Neuron (in vitro differentiated cells): Measurements from ENCODE around the gene GYG2.

ENCODE experiments used
- H2AFZ ChIP-seq: one replicate; pipeline ENCODE4 v1.6.1; 2013; ENCODE audit warnings: low read depth, mild to moderate bottlenecking, inconsistent platforms, low read length, moderate library complexity
- H3K27me3 ChIP-seq: one replicate; pipeline ENCODE4 v1.6.1; 2013; ENCODE audit warnings: low read length; ENCODE audit not compliant: insufficient read depth
- H3K36me3 ChIP-seq: one replicate; pipeline ENCODE4 v1.6.1; 2013; ENCODE audit warnings: low read length; ENCODE audit not compliant: insufficient read depth
- H3K4me1 ChIP-seq: one replicate; pipeline ENCODE4 v1.6.1; 2013; ENCODE audit warnings: low read length; ENCODE audit not compliant: insufficient read depth
- H3K4me3 ChIP-seq: 2 replicates; pipeline ENCODE4 v1.5.1; 2013; ENCODE audit warnings: mild to moderate bottlenecking, low read length, moderate library complexity
- H3K9me3 ChIP-seq: one replicate; pipeline ENCODE4 v1.6.1; 2013; ENCODE audit warnings: low read length

Gene GYG2

DNA sequence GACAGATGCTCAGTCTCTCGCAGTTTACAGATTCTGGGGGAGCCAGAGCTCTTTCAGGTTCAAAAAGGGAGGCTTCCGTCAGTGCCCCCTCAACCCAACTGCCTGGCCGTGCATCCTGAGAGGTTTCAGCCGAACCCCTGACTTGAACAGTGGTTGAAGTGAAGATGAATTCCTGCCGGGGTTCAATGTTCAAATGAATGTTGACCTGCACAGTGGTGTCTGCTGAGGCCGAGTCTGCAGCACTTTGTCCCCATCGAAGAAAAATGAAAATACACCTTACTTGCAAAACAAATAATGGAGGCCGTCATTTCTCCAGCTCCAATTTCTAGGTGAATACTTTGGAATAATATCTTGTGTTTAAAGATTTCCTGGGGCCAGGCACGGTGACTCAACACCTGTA lies 33.7 kb downstream of the GYG2 start:
- Histone ChIP-seq H3K27me3 (no peaks in the 10 kb centered on the region), H3K4me3 (no peak overlapping the region), H3K9me3 (peaks cover 15% of the 10 kb centered on the region), H2AFZ (no peak overlapping the region), H3K4me1 (no peaks in the 10 kb centered on the region), H3K36me3 (peaks cover 83% of the 10 kb centered on the region)

DNA sequence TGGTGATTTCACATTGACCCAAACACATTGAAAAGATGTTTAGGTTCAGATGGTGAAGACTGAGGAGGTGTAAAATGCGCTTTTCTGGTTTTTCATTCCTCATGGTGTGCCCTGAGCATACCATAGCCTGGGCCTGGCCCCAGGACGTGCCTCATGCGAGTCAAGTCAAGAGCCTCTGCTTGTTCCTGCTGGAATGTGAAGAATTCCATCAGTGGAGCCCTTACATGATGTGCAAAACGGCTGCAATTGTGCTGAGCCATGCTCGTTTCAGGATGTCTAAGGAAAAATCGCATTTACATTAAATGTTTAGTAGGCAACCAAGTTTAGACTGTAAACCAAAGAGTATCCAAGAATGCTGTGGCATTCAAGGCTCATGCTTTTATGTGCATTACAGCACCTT lies 34.9 kb downstream of the GYG2 start:
- Histone ChIP-seq H3K36me3 (peaks cover 76% of the 10 kb centered on the region), H2AFZ (no peak overlapping the region), H3K4me3 (no peak overlapping the region), H3K27me3 (no peaks in the 10 kb centered on the region), H3K4me1 (no peaks in the 10 kb centered on the region), H3K9me3 (peaks cover 24% of the 10 kb centered on the region)

GRCh38 chrX:2867206-2867605 lies 38.5 kb downstream of the GYG2 start:
- Histone ChIP-seq H3K27me3 (no peaks in the 10 kb centered on the region), H3K36me3 (peaks cover 65% of the 10 kb centered on the region)

GRCh38 chrX:2870650-2871049 lies 41.9 kb downstream of the GYG2 start:
- peaks cover 41% of the 10 kb centered on the region for H3K9me3 ChIP-seq
- peaks cover 45% of the 10 kb centered on the region for H3K36me3 ChIP-seq
- H3K27me3 ChIP-seq: no peaks in the 10 kb centered on the region
- peaks cover 4% of the 10 kb centered on the region for H3K4me1 ChIP-seq
- no peak overlapping the region for H2AFZ ChIP-seq
- H3K4me3 ChIP-seq: no peak overlapping the region

More at GRCh38 chrX:2867206-2867605, 38.5 kb downstream of the GYG2 start:
- Histone ChIP-seq H2AFZ (no peak overlapping the region), H3K4me1 (peaks cover 4% of the 10 kb centered on the region), H3K4me3 (no peak overlapping the region), H3K9me3 (peaks cover 35% of the 10 kb centered on the region)

DNA sequence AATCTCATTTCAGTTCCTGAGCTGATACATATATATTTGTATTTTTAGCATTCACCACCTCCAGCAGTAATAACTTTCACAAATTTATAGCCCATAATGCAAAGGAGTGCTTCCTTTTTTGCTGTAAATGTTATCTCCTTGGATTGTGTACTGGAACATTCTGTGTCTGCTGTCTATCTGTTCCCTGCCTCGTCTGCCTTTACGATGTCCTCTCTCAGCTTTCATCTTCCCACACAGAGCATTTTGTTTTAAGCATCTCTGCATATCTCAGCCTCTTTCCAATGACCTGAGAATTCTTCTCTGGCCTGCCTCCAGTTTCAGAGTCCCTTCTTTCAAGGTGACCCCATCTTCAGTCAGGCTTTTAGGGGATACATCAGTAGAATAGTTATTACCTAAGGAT lies 43.1 kb downstream of the GYG2 start:
- H3K4me3 ChIP-seq: no peak overlapping the region
- H3K9me3 ChIP-seq: peaks cover 36% of the 10 kb centered on the region
- H3K4me1 ChIP-seq: peaks cover 4% of the 10 kb centered on the region
- peaks cover 34% of the 10 kb centered on the region for H3K36me3 ChIP-seq
- H2AFZ ChIP-seq: no peak overlapping the region
- no peaks in the 10 kb centered on the region for H3K27me3 ChIP-seq

DNA sequence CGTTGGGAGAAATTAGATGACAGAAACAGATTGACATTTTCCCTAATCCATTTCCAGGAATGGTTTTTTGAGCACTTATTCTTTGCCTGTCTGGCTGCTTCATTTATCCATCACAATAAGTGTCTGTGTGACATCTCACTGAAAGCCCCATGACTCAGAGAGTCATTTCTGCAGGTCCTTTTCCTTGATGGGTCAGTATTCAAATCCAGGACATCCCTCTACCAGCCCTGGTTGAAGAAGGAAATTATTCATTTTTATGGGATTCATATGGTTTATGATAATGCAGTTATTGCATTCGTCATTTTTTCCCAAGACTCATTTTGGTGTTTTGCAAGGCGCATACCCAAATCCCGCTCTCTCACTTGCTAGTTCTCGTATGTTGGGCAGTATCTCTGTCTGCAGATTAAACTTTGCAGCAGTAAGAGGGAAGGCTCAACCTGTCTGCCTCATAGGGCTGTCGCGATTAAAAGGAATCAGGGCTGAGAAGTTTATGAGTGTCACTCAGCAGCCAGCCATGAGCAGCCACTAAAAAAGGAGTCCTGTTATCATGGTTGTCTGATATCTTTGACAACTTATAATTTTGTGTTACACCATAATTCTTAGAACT lies 44.0 kb downstream of the GYG2 start:
- H3K4me3 ChIP-seq: no peak overlapping the region
- peaks cover 35% of the 10 kb centered on the region for H3K36me3 ChIP-seq
- no peak overlapping the region for H2AFZ ChIP-seq
- no peaks in the 10 kb centered on the region for H3K27me3 ChIP-seq
- H3K4me1 ChIP-seq: peaks cover 4% of the 10 kb centered on the region
- peaks cover 29% of the 10 kb centered on the region for H3K9me3 ChIP-seq

- H3K4me1 ChIP-seq: peaks cover 4% of the 10 kb centered on the region
- no peaks in the 10 kb centered on the region for H3K27me3 ChIP-seq
- no peak overlapping the region for H2AFZ ChIP-seq
- H3K36me3 ChIP-seq: peaks cover 31% of the 10 kb centered on the region
- H3K4me3 ChIP-seq: no peak overlapping the region
- peaks cover 19% of the 10 kb centered on the region for H3K9me3 ChIP-seq
These were observed 45.7 kb downstream of the GYG2 start for GRCh38 chrX:2874222-2875135.

DNA sequence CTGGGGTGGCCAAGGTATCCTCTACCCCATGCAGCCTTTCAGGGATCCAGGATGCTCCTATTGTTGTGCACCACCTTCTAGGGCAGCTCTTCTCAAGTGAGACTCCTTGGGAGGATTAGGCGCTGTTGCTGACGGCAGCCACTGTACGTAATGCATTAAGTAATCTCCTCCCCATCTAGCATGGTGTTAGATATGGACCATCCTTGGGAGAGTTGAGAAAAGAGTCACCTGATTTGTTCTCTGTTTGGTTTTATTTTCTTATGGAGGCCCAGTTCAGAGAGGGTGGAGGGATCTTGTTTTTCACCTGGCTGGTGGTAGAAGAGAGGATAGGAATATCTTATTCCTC lies 46.4 kb downstream of the GYG2 start:
- Histone ChIP-seq H3K27me3 (no peaks in the 10 kb centered on the region), H3K9me3 (peaks cover 16% of the 10 kb centered on the region), H3K4me3 (no peak overlapping the region), H3K4me1 (peaks cover 4% of the 10 kb centered on the region), H3K36me3 (peaks cover 31% of the 10 kb centered on the region), H2AFZ (no peak overlapping the region)

GRCh38 chrX:2875798-2876399 lies 47.2 kb downstream of the GYG2 start:
- Histone ChIP-seq H3K4me3 (no peak overlapping the region), H3K9me3 (peaks cover 16% of the 10 kb centered on the region), H2AFZ (no peak overlapping the region), H3K27me3 (no peaks in the 10 kb centered on the region), H3K4me1 (peaks cover 4% of the 10 kb centered on the region), H3K36me3 (peaks cover 34% of the 10 kb centered on the region)

DNA sequence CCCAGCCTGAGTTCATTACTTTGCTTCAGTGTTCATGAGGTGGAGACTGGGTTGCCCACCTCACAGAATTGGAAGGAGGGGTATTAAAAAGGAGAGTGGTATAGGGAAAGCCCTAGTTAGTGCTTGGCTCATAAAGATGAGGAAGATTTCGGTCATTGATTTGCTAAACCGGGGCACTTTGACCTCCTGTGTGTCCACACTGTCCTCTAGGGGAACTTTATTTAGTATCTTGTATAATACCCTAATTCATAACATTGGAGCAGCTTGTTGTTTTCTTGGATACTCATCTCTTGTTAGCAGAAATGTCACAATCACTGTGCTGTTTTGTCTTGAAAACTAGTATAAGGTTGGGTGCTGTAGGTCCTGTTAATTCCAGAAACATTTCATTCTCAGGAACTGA lies 49.8 kb downstream of the GYG2 start:
- peaks cover 24% of the 10 kb centered on the region for H3K9me3 ChIP-seq
- no peaks in the 10 kb centered on the region for H3K4me1 ChIP-seq

DNA sequence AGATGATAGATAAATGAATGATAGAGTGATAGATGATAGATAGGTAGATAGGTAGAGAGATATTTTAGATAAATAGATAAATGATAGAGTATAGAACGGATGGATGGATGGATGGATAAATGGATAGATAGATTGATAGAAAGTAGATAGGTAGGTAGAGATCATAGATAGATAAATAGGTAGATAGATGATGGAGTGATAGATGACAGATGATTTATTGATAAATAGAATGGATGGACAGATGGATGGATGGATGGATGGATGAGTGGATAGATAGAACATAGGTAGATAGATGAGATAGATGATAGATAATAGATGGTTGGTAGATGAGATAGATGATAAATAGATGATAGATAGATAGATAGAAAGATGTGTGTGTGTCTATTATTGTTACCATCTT lies 50.9 kb downstream of the GYG2 start:
- Histone ChIP-seq H3K4me1 (no peaks in the 10 kb centered on the region), H3K9me3 (peaks cover 23% of the 10 kb centered on the region), H3K4me3 (no peak overlapping the region), H2AFZ (no peak overlapping the region), H3K27me3 (no peaks in the 10 kb centered on the region), H3K36me3 (peaks cover 56% of the 10 kb centered on the region)

More for the DNA sequence above, 49.8 kb downstream of the GYG2 start:
- H3K36me3 ChIP-seq: peaks cover 48% of the 10 kb centered on the region
- H3K27me3 ChIP-seq: no peaks in the 10 kb centered on the region
- H3K4me3 ChIP-seq: no peak overlapping the region
- no peak overlapping the region for H2AFZ ChIP-seq

GRCh38 chrX:2883770-2884169 lies 55.0 kb downstream of the GYG2 start:
- H3K36me3 ChIP-seq: peaks cover 36% of the 10 kb centered on the region

GRCh38 chrX:2888309-2888708 lies 59.6 kb downstream of the GYG2 start:
- Histone ChIP-seq H3K4me1 (peaks cover 6% of the 10 kb centered on the region), H3K36me3 (peaks cover 17% of the 10 kb centered on the region), H2AFZ (no peak overlapping the region), H3K9me3 (peaks cover 5% of the 10 kb centered on the region), H3K27me3 (no peaks in the 10 kb centered on the region), H3K4me3 (no peak overlapping the region)

More at GRCh38 chrX:2883770-2884169, 55.0 kb downstream of the GYG2 start:
- Histone ChIP-seq H3K4me1 (no peaks in the 10 kb centered on the region), H2AFZ (no peak overlapping the region), H3K4me3 (no peak overlapping the region), H3K27me3 (no peaks in the 10 kb centered on the region), H3K9me3 (peaks cover 17% of the 10 kb centered on the region)
